ENCODE data around the gene MED29.

The MED29 gene

GRCh38 chr19:39415111-39416046 is 24.2 kb downstream of the MED29 start:
- no peak overlapping the region for H3K27ac Mint-ChIP-seq
- peak overlapping the region; percentile 72 for H3K4me3 Mint-ChIP-seq
- H3K9me3 Mint-ChIP-seq = no peaks in the 10 kb centered on the region
- peaks cover 47% of the 10 kb centered on the region for H3K4me1 Mint-ChIP-seq
- TF ChIP-seq, protein P1, sequence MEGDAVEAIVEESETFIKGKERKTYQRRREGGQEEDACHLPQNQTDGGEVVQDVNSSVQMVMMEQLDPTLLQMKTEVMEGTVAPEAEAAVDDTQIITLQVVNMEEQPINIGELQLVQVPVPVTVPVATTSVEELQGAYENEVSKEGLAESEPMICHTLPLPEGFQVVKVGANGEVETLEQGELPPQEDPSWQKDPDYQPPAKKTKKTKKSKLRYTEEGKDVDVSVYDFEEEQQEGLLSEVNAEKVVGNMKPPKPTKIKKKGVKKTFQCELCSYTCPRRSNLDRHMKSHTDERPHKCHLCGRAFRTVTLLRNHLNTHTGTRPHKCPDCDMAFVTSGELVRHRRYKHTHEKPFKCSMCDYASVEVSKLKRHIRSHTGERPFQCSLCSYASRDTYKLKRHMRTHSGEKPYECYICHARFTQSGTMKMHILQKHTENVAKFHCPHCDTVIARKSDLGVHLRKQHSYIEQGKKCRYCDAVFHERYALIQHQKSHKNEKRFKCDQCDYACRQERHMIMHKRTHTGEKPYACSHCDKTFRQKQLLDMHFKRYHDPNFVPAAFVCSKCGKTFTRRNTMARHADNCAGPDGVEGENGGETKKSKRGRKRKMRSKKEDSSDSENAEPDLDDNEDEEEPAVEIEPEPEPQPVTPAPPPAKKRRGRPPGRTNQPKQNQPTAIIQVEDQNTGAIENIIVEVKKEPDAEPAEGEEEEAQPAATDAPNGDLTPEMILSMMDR (IDR thresholded peaks at IDR 0.05) = no peak
- peaks cover 29% of the 10 kb centered on the region for H3K36me3 Mint-ChIP-seq (ENCODE audit: low read depth)
- no peak for DNase-seq
- H3K27me3 Mint-ChIP-seq (ENCODE audit: low read depth, poor library complexity) = no peaks in the 10 kb centered on the region

DNA sequence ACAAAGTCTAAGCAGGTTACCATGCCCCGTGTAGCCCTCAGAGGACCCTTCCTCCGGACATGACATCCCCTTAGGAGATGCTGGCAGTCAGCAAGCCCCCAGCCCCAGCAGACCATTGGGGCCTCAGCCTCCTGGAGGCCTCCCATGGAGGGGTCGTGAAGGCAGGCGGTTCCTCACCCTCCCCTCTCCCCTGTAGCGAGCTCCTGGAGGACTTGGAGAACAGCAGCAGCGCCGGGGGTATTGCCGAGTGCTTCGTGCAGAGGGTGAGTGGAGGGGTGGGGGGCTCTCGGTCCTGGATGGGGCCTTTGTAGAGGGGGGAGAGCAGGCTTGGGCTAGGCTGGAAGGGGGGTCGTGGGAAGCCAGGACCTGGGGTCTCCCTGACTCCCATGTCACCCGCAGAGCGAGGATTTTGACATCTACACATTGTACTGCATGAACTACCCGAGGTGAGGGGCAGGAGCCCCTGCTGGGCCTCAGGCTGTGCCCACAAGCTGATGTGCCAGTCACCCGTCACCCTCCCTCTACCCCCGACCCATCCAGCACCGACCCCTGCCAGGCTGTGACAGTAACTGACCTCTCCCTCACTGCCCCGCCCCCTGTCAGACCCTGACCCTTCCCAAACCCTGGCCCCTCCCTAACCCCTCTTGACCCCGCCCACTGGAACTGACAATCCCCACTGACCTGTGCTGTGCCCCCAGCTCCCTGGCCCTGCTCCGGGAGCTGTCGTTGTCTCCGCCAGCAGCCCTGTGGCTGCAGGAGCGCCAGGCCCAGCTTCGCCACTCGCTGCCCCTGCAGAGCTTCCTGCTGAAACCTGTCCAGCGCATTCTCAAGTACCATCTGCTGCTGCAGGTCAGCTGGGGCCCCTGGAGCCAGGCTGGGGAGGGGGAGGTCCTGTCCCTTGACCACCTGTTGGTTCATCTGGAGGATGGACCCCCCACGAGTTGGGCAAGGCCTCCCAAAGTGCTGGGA is 25.3 kb downstream of the MED29 start:
- H3K27me3 Mint-ChIP-seq (ENCODE audit: low read depth, poor library complexity) = no peaks in the 10 kb centered on the region
- peaks cover 36% of the 10 kb centered on the region for H3K4me1 Mint-ChIP-seq
- H3K4me3 Mint-ChIP-seq = no peak overlapping the region
- DNase-seq = no peak
- no peaks in the 10 kb centered on the region for H3K9me3 Mint-ChIP-seq
- H3K27ac Mint-ChIP-seq = no peak overlapping the region
- TF ChIP-seq, protein P1 (IDR thresholded peaks at IDR 0.05) = no peak
- peaks cover 34% of the 10 kb centered on the region for H3K36me3 Mint-ChIP-seq (ENCODE audit: low read depth)

GRCh38 chr19:39417463-39418181 is 26.4 kb downstream of the MED29 start:
- TF ChIP-seq, protein P1 (IDR thresholded peaks at IDR 0.05) = no peak
- H3K36me3 Mint-ChIP-seq (ENCODE audit: low read depth) = peaks cover 36% of the 10 kb centered on the region
- peak overlapping the region; percentile 29 for H3K27ac Mint-ChIP-seq
- H3K27me3 Mint-ChIP-seq (ENCODE audit: low read depth, poor library complexity) = no peaks in the 10 kb centered on the region
- no peaks in the 10 kb centered on the region for H3K9me3 Mint-ChIP-seq
- no peak for DNase-seq
- H3K4me1 Mint-ChIP-seq = peaks cover 33% of the 10 kb centered on the region
- H3K4me3 Mint-ChIP-seq = peak overlapping the region; percentile 35

DNA sequence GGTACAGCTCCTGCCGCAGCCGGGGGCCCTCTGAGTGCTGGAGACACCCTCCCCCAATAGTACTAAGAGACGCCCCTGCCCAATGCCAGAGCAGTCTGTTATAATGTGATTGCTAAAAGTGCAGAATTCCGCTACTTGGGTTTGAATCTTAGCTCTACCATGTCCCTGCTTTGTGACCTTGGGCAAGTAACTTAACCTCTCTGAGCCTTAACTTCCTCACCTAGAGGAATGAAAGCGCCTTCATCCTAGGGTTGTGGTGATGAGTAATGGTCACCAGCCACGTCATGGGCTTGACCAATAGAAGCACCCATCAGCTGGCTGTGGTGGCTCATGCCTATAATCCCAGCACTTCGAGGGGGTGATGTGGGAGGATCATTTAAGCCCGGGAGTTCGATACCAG is 27.8 kb downstream of the MED29 start:
- TF ChIP-seq, protein P1 (IDR thresholded peaks at IDR 0.05) = no peak
- H3K36me3 Mint-ChIP-seq (ENCODE audit: low read depth) = peaks cover 46% of the 10 kb centered on the region
- no peak overlapping the region for H3K27ac Mint-ChIP-seq
- no peak overlapping the region for H3K4me3 Mint-ChIP-seq
- no peaks in the 10 kb centered on the region for H3K9me3 Mint-ChIP-seq
- H3K27me3 Mint-ChIP-seq (ENCODE audit: low read depth, poor library complexity) = no peaks in the 10 kb centered on the region
- no peak for DNase-seq
- H3K4me1 Mint-ChIP-seq = peaks cover 30% of the 10 kb centered on the region

- Mint-ChIP-seq H3K4me1 (peaks cover 12% of the 10 kb centered on the region), H3K27me3 (ENCODE audit: low read depth, poor library complexity) (peaks cover 2% of the 10 kb centered on the region), H3K36me3 (ENCODE audit: low read depth) (peaks cover 49% of the 10 kb centered on the region), H3K9me3 (no peaks in the 10 kb centered on the region), H3K27ac (no peak overlapping the region), H3K4me3 (no peak overlapping the region)
- no peak for DNase-seq
- TF ChIP-seq, protein P1 (IDR thresholded peaks at IDR 0.05) = no peak
These were observed 29.6 kb downstream of the MED29 start for GRCh38 chr19:39420769-39421168.

All from nephron progenitor cell (in vitro differentiated cells).